ENCODE data around the gene R3HCC1L. TPM values are rescaled to one million over a fixed set of nuclear protein-coding genes. Genes with fewer than 3 reads are reported as not detected.

Gene R3HCC1L
- total RNA-seq, 8 experiments from 2014 or later, result 13.7 to 22.7 (median 20.0) TPM

DNA sequence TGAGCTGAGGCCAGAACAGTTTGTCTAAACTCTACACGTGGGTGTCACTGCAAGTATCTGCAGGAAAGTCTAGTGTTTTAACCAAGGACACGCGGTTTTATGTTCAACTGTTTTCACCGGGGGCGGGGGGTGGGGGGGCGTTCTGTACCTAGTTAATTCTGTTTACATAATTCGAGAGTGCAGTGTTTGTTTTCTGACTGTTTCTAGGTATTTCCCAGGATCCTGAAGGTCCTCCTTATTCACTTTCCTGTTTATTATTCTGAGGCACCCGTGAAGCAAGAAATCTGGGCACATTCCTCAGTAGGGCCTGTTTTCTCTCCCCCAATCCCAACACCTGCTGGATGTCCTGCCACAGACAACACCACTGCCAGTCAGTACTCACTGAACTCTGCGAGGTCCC, 125.9 kb downstream of the R3HCC1L start:
- in situ Hi-C loops (cut with MboI; ENCODE audit: low pct_unique_long_range_greater_than_20kb in 2 of 9, low sequenced_read_pairs in 9 of 9, unreplicated experiment in 9 of 9), result no loop called here
- Histone ChIP-seq H3K4me3 (no peak overlapping the region), H3K27ac (no peak overlapping the region), H3K4me1 (replicated peaks in 1 of 2) (peaks cover 0 to 6% of the 10 kb centered on the region in 2 donors)
- WGBS, 10 experiments, result 0 to 100% (median 38%) methylated on average over 1 to 8 of the region's 9 CpGs; no CpG with 5 or more reads in 4 of the 10 experiments
- no peak for ATAC-seq (replicated peaks in 6 of 8)

DNA sequence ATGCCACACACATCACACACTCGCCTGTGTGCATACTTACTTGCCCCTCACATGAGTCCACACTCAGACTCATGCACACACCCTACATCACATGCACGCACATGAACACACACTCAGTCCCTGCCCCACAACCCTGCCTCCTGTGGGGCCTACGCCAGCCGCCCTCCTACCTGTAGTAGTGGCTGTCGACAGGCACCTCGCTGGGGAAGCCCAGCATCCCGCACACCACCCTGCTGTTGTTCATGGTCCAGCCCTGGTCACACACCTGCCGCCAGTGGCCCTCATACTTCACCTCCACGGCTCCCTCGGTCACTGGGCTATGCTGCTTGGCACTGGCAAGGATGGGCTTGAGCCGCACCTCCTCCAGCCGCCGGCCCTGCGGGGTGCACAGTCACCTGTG, 126.3 kb downstream of the R3HCC1L start:
- ATAC-seq (replicated peaks in 6 of 8), result no peak
- Histone ChIP-seq H3K27ac (no peak overlapping the region), H3K4me3 (no peak overlapping the region), H3K4me1 (replicated peaks in 1 of 2) (peaks cover 4 to 9% of the 10 kb centered on the region in 2 donors)
- in situ Hi-C loops (cut with MboI; ENCODE audit: low pct_unique_long_range_greater_than_20kb in 2 of 9, low sequenced_read_pairs in 9 of 9, unreplicated experiment in 9 of 9), result no loop called here
- WGBS, 10 experiments, result 62 to 100% (median 90%) methylated on average over 1 to 4 of the region's 14 CpGs; no CpG with 5 or more reads in 4 of the 10 experiments

DNA sequence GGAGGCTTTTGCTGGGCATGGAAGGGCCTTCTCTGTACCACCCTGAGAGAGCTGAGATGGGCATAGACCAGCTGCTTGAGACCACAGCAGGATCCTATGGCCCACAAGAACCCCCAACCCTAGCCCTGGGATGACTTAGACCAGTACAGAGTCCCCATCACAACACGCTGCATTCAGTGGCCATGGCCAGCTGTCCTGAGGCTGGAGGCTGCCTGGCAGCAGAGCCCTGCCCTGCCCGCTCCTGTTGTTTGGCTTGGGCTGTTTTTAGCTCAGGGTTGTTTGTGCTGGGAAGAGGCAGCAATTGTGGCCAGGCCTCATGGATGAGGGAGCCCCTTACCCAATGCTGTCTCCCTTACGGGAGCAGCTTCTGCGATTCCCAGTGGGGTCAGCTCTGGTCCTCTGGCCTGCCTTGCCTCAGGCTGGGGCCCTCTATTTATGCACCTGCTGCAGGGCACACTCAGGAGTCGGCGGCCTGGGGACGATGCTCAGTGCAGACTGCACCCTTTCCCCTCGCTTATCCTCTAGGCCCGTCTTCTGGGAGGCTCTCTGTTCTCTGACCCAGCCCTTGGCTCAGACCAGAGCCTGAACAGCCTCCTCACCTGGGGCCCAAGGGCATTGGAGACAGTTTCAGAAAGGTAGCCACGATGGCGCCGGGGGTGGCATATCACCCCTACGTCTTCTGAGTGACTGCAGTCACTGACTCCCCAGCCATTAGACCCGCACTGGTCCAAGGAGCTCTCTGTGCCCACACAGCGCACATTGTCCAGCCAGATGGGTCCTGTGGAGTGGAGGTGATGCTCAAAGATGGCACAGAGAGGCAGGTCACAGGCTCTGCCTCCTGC, 127.2 kb downstream of the R3HCC1L start:
- 0 to 97% (median 87%) methylated on average over 1 to 5 of the region's 15 CpGs; no CpG with 5 or more reads in 4 of the 10 experiments for WGBS, 10 experiments
- no peak for ATAC-seq (replicated peaks in 6 of 8)
- in situ Hi-C loops (cut with MboI; ENCODE audit: low pct_unique_long_range_greater_than_20kb in 2 of 9, low sequenced_read_pairs in 9 of 9, unreplicated experiment in 9 of 9), result no loop called here
- Histone ChIP-seq H3K4me3 (no peak overlapping the region), H3K4me1 (replicated peaks in 1 of 2) (peaks cover 10 to 12% of the 10 kb centered on the region in 2 donors), H3K27ac (no peak overlapping the region)

DNA sequence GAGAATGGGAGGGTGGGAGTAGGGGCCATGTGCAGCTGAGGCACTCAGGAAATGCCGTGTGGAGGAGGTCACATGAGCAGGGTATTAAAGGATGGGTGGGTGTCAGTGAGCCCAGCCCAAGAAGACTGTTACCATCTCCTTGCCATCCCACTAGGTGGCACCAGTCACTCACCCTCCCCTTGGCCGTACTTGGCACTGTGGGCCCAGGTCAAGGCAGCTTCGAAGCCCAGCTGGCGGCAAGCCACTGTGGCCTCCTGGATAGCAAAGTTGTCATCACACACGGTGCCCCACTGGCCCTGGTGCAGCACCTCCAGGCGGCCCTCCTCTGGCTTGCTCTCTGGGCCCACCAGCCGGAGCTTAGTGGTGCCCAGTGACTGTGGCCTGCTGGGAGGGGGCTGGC, 128.1 kb downstream of the R3HCC1L start:
- Histone ChIP-seq H3K4me3 (no peak overlapping the region), H3K27ac (no peak overlapping the region), H3K4me1 (replicated peaks in 1 of 2) (peaks cover 14% of the 10 kb centered on the region in 2 donors)
- in situ Hi-C loops (cut with MboI; ENCODE audit: low pct_unique_long_range_greater_than_20kb in 2 of 9, low sequenced_read_pairs in 9 of 9, unreplicated experiment in 9 of 9), result no loop called here
- WGBS, 10 experiments, result 0 to 100% (median 75%) methylated on average over 1 to 2 of the region's 7 CpGs; no CpG with 5 or more reads in 6 of the 10 experiments
- peak in 3 of 8 experiments; percentile 22 to 42 (median 27) for ATAC-seq (replicated peaks in 6 of 8)

DNA sequence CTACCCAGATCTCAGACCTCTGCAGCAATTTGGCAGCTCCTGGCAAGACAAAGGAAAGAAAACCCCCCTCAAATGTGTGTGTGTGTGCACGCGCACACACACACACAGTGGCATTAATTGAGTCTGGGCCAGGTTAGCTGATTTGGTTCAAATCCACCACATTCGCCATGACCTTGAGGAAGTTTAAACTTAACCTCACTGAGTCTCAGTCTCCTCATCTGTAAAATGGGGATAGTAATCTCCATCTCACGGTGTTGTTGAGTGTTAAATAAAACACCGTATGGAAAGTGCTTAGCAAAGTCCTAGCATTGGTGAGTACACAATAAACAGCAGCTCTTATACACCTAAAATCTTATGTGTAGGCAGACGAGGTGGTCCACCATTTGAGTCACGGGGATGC, 128.6 kb downstream of the R3HCC1L start:
- Histone ChIP-seq H3K4me1 (replicated peaks in 1 of 2) (peaks cover 18 to 19% of the 10 kb centered on the region in 2 donors), H3K27ac (no peak overlapping the region), H3K4me3 (no peak overlapping the region)
- in situ Hi-C loops (cut with MboI; ENCODE audit: low pct_unique_long_range_greater_than_20kb in 2 of 9, low sequenced_read_pairs in 9 of 9, unreplicated experiment in 9 of 9), result no loop called here
- ATAC-seq (replicated peaks in 6 of 8), result no peak
- WGBS, 10 experiments, result 90 to 100% (median 100%) methylated on average over 1 to 5 of the region's 7 CpGs; no CpG with 5 or more reads in 3 of the 10 experiments

DNA sequence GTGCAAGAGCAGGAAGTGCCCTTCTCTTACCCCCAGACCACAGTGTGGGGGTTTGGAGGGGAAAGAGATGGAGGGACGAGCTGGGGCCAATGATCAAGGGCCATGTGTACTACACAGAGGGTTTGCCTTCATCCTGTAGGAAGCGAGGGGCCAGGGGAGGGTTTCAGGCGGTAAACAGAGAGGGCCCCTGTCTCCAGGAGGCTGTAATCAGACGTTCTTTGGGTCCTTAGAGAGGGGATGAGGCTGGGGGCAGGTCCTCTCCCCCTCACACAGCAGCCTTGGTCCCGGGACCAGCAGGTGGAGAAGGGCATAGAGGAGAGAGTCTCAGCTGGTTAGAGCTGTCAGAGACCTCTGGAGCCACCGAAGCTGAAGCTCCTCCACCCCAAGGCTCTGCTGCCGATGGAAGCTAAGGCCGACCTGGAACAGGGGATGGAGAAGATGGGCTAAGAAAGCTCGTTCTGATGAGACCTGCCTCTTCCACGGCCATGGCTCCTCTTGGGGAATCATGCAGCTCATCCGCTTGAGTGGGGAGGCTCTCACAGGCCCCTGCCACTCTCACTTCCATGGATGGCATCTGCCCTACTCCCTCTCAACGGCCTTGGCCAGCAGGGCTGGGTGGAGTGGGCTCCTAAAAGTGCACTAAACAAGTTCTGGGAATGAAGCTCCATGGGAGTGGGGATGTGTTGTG, 130.1 kb downstream of the R3HCC1L start:
- Histone ChIP-seq H3K4me1 (replicated peaks in 1 of 2) (peaks cover 23 to 30% of the 10 kb centered on the region in 2 donors), H3K4me3 (no peak overlapping the region), H3K27ac (no peak overlapping the region)
- WGBS, 10 experiments, result 25 to 89% (median 72%) methylated on average over 1 to 9 of the region's 12 CpGs; no CpG with 5 or more reads in 4 of the 10 experiments
- in situ Hi-C loops (cut with MboI; ENCODE audit: low pct_unique_long_range_greater_than_20kb in 2 of 9, low sequenced_read_pairs in 9 of 9, unreplicated experiment in 9 of 9), result no loop called here
- ATAC-seq (replicated peaks in 6 of 8), result no peak

DNA sequence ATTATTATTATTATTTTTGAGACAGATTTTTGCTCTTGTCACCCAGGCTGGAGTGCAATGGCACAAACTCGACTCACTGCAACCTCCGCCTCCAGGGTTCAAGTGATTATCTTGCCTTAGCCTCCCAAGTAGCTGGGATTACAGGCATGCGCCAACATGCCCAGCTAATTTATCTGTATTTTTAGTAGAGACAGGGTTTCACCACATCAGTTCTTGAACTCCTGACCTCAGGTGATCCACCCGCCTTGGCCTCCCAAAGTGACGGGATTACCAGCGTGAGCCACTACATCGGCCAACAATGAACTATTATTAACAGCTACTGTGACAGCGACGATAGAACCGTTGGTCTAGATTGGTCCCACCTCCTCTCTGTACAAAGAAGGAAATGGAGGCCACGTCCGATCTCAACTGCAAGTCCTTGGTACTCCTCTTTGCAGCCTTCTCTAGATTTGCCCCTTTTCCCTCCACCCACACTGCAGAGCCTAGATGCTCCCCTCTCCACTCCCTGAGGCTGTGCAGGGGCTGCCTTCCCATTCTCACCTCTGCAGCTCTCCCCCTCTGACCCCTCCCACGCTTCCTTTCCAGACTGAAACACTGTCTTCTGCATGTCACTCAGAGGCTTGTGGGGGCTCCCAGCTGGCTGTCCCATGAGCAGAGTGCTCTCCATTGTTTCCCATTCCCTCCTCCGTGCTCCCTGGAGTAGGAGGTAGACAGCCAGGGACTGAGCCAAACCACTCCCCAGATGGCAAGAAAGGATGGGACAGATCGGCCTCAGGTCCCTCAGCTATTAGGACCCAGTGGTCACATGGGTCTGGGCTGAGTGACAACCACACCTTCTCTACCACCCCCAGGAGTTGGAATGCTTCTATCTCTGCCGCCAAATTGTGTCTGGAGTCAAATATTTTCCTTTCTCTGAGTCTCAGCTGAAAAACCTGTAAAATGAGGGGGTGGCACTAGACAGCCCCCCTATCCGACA, 131.2 kb downstream of the R3HCC1L start:
- in situ Hi-C loops (cut with MboI; ENCODE audit: low pct_unique_long_range_greater_than_20kb in 2 of 9, low sequenced_read_pairs in 9 of 9, unreplicated experiment in 9 of 9), result no loop called here
- H3K4me1 ChIP-seq (replicated peaks in 1 of 2), result peaks cover 26 to 38% of the 10 kb centered on the region in 2 donors
- H3K4me3 ChIP-seq, result no peak overlapping the region
- H3K27ac ChIP-seq, result no peak overlapping the region
- ATAC-seq (replicated peaks in 6 of 8), result peak in 1 of 8 experiments; percentile 5
- 60 to 80% (median 70%) methylated on average over 1 to 7 of the region's 17 CpGs; no CpG with 5 or more reads in 6 of the 10 experiments for WGBS, 10 experiments

DNA sequence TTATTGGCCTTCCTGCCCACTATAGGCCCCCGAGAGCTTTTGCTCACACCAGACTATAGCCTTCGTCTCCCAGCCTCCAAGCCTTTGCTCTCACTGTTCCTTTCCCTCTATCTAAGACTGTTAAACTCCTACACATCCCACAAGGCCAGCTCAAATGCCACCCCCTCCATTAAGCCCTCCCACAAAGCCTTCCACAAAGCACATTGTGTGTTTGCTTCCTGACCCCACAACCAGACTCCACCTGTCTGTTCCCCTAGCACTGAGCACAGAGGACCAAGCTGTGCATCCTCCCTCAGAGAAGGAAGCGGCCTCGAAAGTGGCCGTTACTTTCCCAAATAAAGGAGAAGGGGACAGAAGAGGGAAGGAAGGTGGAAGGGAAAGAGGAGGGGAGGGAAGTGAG, 132.2 kb downstream of the R3HCC1L start:
- Histone ChIP-seq H3K4me1 (replicated peaks in 1 of 2) (peaks cover 26 to 38% of the 10 kb centered on the region in 2 donors), H3K27ac (no peak overlapping the region), H3K4me3 (no peak overlapping the region)
- in situ Hi-C loops (cut with MboI; ENCODE audit: low pct_unique_long_range_greater_than_20kb in 2 of 9, low sequenced_read_pairs in 9 of 9, unreplicated experiment in 9 of 9), result no loop called here
- ATAC-seq (replicated peaks in 6 of 8), result no peak
- WGBS, 10 experiments, result 72 to 94% (median 81%) methylated on average over 2 to 5 of the region's 5 CpGs; no CpG with 5 or more reads in 4 of the 10 experiments

DNA sequence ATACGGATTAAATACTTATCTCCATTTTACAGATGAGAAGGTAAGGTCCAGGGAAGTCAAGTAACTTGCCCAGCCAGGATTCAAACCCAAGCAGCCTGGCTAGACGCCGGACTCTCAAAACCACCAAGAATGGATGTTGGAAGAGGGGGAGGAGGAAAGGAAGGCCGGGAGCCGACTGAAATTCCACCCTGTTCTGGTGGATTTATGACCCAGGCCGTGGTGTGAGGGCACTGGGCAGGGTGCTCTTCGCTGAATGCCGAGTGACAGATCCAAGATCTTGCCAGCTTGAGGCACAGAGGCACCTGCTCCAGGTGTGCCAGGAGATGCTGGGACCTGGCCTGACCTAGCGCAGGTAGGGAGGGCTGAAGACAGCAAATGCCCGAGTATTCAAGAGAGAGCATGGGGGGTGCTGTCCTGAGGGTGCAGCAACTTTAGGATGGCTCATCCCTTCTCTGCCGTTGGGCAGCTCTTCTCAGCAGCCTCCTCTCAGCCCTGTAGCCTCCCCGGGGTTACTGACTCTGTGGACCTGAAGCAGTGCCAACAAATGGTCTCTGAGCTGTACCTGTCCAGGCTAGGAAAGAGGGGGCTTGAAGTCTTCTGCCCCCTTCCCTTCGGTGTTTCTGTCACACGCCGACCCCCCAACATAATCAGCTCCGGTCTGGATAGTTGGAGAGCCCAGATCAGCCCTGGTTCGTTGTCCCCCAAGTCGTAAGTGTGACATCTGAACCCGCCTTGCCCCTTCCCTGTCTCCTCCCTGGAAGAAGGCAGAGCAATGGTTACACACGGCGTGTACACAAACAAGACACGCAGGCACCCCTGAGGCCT, 132.8 kb downstream of the R3HCC1L start:
- peak in 4 of 8 experiments; percentile 1 to 51 (median 48) for ATAC-seq (replicated peaks in 6 of 8)
- in situ Hi-C loops (cut with MboI; ENCODE audit: low pct_unique_long_range_greater_than_20kb in 2 of 9, low sequenced_read_pairs in 9 of 9, unreplicated experiment in 9 of 9), result no loop called here
- no peak overlapping the region for H3K4me3 ChIP-seq

DNA sequence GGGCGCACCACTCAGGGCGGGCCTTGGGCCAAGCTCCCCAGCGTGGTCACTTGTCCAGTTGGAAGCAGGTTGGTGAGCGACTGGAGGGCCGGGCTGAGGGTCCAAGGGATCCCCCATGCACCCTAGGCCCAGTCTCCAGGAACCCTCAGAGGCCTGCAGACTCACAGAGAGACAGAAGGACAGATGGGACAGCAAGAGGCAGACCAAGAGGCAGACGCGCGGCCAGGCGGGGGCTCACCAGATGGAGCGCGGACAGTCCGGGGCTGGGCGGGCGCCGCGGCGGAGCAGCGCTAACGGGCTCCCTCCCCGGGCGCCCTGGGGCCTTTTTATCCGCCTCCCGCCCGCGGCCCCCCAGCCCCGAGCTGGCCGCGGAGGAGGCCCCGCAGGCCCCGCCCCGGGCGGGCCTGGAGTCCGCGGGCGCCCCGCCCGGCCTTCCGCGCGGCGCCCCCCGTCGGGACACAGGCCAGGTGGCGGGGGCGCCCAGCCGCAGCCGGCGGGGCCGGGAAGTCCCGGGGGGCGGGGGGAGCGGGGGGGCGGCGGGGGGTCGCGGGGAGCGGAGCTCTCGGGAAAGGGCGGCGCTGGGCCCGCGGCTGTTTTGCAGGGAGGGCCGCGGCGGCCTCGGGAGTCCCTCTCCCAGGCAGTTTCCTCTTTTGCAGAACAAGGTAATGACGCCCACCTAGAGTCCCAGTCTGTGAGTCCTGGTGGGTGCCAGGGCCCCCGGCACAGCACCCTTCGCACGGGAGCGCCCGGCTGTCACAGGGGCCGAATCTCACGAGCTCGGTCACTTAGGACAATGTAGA, 133.6 kb downstream of the R3HCC1L start, which contains the start of gene LOXL4:
Gene LOXL4 (minus strand): TSS at position 301 of the 800 bp plus-strand sequence. CDS start 5,175 bp downstream, outside the sequence.
- in situ Hi-C loops (cut with MboI; ENCODE audit: low pct_unique_long_range_greater_than_20kb in 2 of 9, low sequenced_read_pairs in 9 of 9, unreplicated experiment in 9 of 9), result no loop called here
- H3K27ac ChIP-seq, result peak within 1 kb of the TSS; percentile 18 to 48
- peak within 1 kb of the TSS; percentile 1 to 27 (median 18) for H3K4me3 ChIP-seq
- ATAC-seq (replicated peaks in 6 of 8), result peak; percentile 55 to 89 (median 78)
- 27% methylated on average over 3 of the region's 75 CpGs; no CpG with 5 or more reads in 9 of the 10 experiments for WGBS, 10 experiments
- H3K4me1 ChIP-seq (replicated peaks in 1 of 2), result peaks cover 26 to 38% of the 10 kb centered on the region in 2 donors

More for the DNA sequence above, 132.8 kb downstream of the R3HCC1L start:
- Histone ChIP-seq H3K4me1 (replicated peaks in 1 of 2) (peaks cover 26 to 38% of the 10 kb centered on the region in 2 donors), H3K27ac (peak overlapping the region; percentile 18 to 48)
- 20 to 100% (median 74%) methylated on average over 1 to 8 of the region's 22 CpGs; no CpG with 5 or more reads in 1 of the 10 experiments for WGBS, 10 experiments

Data from motor neuron (in vitro differentiated cells).